GM19463 (cell line): Measurements from ENCODE around the gene CEP72.

Source experiments
- ATAC-seq: cut with Tn5 transposase; IDR thresholded peaks from one replicate; pipeline ENCODE4 v1.9.1; 2021; ENCODE audit warnings: mild to moderate bottlenecking, moderate library complexity; ENCODE audit not compliant: unreplicated experiment

CEP72 gene

DNA sequence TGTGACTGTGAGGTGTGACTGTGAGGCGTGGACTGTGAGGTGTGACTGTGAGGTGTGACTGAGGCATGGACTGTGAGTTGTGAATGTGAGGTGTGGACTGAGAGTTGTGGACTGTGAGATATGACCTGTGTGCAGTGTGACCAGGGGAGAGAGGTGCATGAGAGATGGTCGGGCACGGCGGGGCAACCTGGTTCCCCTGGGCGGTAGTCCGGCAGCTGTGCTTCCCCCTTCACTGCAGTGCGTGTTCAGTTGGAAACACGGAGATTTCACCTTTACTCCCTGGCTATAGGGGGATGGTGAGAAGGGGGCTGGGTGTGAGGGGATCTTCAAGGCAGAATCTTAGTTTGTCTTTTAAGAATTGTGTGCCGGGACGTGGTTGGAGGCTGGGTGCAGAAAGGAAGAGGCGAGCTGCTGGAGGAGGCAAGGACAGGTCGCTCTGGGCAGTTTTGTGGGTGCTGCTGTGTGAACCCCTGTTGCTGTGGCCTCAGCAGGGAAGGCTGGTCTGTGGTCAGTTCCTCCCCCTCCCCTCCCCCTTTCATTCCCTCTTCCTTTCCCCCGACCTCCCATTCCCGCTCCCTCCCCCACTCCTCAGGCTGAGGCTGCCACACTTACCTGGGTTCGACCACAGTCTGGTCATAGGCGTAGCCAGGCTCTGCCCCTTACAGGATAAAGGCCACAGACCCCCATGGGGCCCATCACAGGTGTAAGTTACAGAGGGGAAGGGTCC lies 39.3 kb downstream of the CEP72 start:
- ATAC-seq = no peak

DNA sequence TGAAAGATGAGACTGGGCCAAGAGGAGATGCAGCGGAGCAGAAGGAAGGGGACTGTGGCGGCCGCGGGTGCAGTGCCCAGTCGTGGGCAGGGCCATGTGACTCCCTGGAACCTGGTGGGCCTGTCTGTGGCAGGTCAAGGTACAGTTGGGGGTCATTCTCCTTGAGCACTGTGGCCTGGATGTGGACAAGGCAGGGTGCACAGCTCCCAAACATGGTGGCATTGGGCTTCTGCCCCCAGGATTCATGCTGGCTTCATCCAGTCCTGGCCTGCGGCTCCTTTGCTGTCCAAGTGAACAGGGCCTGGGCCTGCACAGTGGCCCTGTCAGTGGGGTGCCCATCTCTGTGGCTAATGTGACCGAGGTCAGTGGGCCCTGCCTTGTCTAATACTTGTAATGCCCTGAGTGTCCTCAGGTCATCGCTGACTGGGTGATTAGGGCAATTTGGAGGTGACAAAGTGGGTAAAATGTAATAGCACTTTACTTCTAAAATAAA lies 39.9 kb downstream of the CEP72 start:
- no peak for ATAC-seq

DNA sequence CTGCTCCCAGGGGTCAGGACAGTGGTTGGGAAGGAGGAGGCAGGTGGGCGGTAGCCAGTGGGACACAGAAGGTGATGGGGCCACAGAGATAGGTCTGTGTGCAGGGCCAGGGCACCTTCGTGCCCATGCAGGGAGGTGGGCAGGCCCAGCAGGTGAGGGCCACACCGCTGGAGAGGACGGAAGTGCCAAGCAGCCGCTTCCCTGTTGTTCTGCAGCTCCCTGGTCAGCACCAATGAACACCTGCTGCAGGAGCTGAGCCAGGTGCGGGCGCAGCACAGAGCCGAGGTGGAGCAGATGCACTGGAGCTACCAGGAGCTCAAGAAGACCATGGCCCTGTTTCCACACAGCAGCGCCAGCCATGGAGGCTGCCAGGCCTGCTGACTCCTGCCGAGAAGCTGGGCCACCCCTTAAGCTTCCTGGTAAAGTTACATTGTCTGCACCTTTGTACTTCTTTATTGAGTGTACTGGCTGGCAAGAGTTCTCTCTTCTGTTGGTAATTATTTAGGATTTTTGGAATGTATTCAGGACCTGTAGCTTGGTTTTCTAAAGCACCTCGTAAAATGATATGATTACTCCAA lies 40.7 kb downstream of the CEP72 start:
- no peak for ATAC-seq

DNA sequence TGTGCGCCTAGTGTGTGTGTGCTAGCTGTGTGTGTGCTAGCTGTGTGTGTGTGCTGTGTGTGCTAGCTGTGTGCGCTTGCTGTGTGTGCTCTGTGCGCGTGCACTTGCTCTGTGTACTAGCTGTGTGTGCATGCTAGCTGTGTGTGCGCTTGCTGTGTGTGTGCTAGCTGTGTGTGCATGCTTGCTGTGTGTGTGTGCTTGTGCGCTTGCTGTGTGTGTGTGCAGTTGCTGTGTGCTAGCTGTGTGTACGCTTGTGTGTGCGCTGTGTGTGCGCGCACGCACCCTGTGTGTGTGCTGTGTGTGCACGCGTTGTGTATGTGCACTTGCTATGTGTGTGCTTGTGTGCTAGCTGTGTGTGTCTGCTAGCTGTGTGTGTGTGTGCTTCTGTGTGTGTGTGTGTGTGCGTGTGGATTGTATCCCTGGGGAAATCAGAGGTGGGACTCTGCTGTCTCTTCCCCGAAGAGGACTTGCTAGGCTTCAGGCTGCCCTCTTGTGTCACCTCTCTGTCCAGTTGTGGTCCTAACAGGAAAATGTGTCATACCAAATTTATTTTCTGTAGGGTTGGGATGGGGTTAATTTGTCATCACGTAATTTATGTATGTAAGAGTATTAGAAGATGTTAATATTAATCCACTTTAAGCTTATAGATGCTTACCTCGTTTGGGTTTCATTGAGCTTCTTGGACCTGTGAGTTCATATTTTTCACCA lies 42.1 kb downstream of the CEP72 start:
- no peak for ATAC-seq

DNA sequence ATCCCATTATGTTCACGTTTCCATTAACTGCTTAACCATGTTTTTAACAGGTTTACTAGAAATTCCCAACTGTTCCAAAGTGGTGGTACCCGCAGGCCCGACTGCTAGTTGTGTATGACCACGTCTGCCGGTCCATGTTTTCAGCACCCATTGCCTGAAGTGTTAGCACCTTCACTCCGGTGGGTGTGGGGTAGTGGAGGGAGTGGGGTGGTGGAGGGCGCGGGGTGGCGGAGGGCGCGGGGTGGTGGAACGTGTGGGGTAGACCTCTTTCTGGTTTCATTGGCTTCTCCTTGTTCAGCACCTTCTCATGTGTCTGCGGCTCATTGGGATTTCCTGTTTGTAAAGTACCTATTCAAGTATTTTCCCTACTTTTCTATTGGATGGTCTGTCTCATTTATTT lies 43.3 kb downstream of the CEP72 start:
- no peak for ATAC-seq

DNA sequence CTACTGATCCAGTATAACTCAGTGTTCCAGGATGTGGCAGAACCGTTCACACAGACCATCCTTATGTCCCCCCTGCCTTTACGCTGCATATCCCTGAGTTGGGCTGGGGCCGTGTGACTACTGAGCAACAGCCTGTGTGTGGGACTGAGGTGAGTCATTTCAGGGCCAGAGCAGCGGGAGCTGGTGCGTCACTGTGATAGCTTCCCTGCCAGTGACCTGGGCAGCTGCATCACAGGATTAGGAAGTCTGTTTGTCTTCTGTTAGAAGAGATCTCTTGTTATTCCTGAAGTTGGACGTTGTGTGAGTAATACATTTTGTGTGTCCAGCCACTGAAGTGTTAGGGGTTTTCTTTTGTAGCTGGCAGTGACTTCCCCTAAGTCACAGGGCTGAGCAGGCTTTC lies 45.4 kb downstream of the CEP72 start:
- ATAC-seq = no peak

DNA sequence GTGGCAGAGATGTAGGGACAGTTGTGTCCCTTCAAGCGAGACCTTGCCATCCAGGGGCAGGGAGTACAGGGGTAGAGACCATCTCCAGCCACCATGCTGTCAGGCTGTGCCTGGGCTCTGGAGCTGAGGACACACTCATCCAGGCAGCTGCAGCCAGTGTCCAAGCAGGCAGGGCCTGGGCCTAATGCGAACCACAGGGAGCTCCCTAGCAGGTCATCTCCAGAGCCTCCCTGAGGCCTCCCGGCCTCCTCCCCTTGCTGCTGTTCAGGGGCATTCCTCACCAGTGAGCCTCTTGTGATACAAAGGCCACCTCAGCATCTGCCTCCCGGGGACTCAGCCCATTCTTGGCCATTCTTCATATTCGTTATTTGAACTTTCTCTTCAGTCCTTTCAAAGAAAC lies 46.0 kb downstream of the CEP72 start:
- ATAC-seq = no peak

DNA sequence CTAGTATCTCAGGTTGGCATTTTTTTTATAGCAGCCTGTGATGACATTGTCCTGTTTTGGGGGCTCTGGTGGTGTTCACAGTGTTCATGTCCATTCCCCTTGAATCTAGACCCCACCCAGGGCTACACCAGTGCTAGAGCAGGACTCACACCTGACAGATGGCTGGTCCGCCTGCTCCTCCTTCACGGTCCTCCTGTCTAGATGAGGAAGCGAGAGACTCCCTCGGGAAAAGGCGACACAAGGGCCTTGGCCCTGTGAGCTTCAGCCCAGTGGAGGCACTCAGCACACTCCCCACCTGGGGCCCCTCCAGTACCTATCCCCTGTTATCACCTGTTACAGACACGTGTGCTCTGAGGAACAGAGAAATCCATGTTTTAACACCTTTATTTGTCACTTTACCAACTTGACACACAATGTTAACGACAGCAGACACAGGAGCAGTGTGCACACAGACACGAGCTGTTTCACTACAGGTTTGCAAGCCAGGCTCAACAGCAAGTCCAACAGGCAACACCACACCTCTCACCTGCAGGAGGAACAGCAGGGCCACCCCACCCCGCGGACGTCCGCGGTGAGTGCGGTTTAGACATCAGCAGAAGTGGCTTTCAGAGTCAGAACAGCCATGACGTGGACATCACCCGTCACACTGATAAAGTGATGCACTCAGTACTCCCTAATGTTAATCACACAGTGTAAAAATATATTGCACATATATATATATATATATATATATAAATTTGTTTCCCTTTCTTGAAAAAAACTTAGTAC lies 47.5 kb downstream of the CEP72 start:
- ATAC-seq = no peak

DNA sequence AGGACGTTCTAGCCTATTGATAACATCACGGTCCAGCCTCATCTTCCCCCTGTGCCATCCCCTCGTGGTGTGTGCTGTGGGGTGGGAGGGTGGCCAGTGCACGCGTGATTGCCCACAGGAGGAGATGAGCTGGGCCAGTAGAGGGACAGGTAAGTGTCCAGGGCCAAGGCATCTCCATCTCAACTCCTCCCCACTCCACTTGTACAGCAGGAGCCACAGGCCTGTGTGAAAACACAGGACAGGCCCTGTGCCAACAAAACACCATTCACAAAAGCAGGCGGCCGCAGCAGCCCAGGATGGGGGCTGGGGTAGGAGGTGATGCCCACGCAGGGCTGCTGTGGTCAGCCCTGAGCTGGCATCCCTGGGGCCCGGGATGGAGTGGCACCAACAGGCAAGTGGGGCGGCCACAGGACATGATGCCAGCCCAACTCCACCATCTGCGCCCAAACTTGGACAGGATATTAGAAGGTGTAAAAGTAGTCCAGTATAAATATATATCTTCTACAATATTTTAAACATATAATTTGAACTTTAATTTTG lies 48.4 kb downstream of the CEP72 start:
- ATAC-seq = no peak

DNA sequence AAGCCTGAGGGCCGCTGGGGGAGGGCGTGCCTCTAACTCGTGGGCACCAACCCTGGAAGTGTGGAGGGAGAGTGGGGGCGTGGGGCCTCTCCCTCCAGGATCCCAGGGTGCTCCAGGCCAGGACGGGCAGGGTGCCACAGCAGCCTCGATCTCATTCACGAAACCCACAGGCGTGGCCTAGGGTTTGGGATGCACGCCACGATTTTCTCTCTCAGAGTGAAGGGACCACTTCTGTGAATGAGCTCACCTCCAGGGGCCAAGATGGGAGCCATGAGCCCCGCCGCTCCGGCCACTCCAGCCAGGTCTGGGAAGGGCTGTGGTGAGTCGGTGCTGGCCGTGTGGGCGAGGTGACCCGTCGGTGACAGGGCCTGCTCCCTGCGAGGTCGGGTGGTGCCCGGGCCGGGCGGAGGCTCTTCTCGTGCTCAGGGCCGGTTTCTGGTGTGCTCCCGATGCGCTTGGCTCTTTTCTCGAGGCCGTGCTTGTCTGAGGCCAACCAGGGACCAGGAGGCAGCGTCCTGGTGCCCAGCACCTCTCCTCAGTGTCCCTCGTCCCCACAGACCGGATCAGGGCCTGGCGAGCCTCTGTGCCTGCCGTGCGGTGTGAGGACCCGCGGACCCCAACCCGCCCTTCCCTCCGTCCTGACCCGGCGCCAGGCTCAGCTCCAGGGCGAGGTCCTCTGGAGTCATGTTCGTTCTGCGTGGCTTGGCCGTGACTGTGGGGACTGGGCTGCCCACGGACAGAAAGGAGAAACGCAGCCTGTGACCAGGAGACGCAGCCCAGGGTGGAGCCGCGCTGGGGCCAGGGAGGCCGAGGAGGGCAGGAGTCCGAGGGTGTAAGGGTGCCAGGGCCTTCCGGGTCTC lies 50.0 kb downstream of the CEP72 start:
- ATAC-seq = no peak

DNA sequence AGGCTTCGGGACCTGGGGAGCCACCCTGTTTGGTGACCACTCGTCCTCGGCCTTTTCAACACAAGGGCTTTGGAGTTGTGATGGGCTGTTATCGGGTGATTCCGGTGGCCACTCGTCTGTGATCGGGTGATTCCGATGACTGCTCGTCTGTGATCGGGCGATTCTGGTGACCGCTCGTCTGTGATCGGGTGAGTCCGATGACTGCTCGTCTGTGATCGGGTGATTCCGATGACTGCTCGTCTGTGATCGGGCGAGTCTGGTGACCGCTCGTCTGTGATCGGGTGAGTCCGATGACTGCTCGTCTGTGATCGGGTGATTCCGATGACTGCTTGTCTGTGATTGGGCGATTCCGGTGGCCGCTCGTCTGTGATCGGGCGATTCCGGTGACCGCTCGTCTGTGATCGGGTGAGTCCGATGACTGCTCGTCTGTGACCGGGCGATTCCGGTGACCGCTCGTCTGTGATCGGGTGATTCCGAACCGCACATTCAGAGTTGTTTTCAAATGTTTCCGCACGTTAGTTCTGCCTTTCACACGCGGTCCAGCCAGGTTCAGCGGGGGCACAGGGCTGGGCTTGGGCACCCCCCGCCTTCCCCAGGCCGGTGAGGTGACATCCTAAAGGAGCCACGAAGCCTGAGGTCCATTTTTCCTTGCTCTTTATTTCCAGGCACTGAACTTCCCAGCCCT lies 50.8 kb downstream of the CEP72 start:
- ATAC-seq = no peak

DNA sequence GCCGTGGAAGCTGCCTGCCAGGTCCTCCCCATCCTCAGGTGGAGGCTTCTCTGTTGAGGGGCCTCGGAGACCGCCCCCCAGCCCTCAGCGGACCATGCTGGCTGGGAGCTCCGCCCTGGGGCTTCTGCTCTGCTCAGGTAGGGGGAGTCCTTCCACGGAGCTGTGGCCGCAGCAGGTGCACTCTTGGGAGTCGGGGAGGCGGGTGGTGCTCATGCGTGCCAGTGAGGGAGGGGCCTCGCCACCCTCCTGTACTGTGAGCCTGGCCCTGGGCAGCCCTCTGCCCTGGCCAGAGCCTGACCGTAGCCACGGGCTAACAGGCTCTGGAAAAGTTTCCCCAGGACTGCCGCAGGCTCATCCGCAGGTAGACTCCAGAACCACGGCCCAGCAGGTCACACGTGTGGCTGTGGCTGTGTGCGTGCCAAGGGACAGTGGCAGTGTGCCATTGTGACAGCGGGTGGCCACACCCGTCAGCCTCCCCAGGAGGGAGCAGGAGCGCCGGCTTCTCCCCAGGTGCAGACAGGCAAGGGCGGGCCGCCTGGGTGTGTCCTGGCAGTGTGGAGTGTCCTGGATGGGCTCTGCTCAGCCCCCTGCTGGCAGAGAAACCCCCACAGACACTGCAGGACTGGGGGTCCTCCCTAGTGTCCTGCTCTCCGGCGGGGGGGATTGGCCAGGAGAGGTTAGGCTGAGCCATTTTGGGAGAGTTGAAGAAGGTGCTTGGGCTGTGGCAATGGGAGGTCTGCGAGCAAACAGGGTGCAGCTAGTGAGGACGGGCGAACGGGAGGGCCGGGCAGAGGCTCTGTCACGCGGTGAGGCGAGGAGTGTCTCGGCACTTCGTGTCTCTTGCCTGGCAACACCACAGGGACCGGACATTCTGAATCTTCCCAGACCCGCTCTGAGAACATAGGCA lies 51.5 kb downstream of the CEP72 start:
- ATAC-seq = no peak

DNA sequence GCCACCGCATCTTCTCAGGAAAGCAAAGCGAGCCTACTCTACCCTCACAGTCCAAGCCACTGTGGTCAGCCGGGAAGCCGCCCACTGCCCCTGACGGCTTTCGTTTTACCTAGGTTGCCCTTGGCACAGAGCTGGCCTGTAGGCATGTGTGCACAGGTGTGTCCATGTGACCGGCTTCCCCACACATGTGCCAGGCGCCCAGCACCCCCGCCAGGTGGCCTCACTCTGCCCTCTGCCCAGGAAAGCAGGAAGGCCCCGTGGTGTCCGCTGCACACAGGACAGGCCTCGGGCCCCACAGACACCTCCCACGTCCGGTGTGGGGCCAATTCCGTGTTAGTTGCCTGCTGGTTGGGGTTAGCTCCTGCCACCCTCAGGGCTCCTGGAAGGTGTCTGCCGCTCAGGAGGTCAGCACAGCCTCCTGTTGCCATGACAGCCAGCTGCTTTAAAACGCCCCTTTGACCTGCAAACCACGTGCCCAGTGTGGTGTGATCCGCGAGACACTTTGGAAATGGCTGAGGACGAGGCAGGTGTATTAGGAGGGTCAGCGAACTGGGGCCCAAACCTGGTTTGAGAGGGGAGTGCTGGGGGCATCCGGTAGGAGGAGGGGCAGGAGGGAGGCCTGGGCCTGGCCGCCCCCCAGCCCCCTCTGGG lies 52.3 kb downstream of the CEP72 start:
- ATAC-seq = no peak

DNA sequence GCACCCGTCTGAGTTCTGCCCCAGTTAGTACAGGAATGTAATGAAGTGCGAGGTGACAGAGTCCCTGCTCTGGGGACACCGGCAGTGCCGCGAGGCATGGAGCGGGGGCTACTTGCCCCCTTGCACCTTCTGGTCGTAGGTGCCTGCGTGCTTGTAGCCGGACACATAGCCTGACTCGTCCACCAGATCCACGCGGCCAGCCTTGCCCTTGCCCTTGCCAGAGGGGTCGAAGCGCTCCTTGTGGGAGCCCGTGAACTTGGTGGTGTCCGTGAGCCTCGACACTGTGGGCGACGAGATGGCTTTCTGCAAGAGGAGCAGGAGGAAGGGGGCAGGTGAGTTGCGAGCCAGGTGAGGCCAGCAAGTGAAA lies 52.8 kb downstream of the CEP72 start:
- ATAC-seq = no peak

DNA sequence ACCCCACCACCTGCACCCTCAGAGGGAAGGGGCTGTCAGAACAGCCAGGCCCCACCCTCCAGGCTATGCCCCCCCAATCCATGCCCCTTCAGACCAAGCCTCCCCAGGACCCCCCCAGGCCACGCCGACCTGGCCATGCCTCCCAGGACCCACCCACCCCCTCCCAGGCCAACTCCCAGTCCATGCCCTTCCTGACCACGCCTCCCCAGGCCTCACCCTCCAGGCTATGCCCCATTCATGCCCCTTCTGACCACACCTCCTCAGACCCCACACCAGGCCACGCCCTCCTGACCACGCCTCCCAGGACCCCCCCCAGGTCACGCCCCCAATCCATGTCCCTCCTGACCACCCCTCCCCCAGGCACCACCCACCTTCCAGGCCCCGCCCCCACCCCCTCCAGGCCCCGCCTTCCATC lies 53.4 kb downstream of the CEP72 start:
- no peak for ATAC-seq

DNA sequence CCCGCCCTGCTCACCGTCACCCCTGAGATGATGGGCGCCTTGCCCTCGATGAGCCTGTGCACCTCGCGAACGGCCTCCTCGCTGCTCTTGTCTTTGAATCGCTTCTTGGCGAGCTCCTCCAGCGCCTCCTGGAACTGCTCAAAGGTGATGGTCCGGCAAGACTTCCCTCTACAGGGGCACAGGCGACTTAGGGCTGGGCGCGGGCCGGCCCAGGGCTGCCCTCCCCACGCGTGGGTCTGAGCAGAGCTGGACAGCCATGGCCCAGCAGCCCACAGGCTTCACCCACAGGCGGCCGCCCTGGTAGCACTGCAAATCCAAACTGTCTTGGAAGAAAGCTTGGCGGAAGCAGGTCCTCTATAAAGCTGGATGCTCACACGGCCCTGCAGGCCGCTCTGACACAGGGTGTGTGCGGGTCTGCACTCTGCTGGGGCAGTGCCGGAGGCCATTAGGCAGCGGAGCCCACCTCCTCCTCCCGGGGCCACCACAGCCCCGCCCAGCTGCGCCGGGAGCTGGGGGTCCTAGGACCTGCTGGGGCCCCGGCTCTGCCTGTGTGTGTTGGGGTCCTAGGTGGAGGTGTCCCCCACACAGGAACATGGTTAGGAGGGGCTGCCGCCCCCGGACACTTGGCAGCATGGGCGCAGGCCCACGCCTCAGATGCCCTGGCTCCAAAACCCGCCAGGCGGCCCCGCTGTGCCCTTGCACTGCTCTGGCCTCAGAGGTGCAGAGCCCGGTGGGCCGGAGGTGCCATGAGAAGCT lies 54.0 kb downstream of the CEP72 start:
- no peak for ATAC-seq

DNA sequence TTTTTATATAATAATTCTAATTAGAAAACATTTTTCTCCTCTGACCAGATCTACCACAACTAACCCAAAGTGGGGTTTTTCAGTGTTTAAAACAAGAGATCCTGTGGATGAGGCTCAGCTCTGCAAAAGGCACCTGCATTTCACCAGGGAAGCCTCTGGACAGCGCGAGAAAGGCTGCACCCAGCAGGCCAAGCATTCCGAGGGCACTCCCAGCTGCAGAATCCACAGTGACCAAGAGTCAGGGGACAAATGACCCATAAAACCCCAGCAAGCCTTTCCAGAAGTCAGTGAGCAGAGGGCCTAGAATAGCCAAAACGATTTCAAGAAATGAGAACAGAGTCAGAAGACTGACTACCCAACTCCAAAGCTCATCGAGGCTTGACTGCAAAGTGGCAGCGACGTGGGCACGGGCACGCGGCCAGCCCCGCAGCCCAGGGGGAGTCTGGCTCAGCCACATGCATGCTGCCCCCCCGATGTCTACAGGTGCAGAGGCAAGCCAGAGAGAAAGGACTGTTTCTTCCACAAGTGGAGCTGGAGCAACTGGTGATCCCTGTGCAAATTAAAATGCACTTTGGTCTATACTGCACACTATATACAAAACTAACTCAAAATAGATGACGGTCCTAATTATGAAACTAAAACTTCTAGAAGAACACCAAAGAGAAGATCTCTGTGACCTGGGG lies 54.8 kb downstream of the CEP72 start:
- ATAC-seq = no peak
